Panc1 (cell line): ENCODE measurements around the gene SCCPDH.

Experiments used
- POLR2AphosphoS5 ChIP-seq: IDR thresholded peaks from 2 replicates; pipeline ENCODE4 v1.6.1; 2012; ENCODE audit warnings: mild to moderate bottlenecking, low read depth, low read length, moderate library complexity
- SIN3A ChIP-seq: IDR thresholded peaks from 2 replicates; pipeline ENCODE4 v1.6.1; 2012; ENCODE audit warnings: low read depth, mild to moderate bottlenecking, low read length, moderate library complexity, borderline replicate concordance; ENCODE audit not compliant: insufficient read depth
- TCF7L2 ChIP-seq: IDR thresholded peaks from 2 replicates; pipeline ENCODE4 v1.6.1; 2011; ENCODE audit warnings: mild to moderate bottlenecking, low read depth, low read length, inconsistent platforms
- TF ChIP-seq, protein P1 (sequence below): fragments of 450-650 bp; IDR thresholded peaks from 2 replicates; pipeline ENCODE4 v1.5.1; 2017; ENCODE audit warnings: mild to moderate bottlenecking
- TF ChIP-seq, protein P2 (sequence below), 2 experiments: IDR thresholded peaks; 2 replicates each; pipeline ENCODE4 v1.6.1; 2011 to 2012; ENCODE audit warnings: low read depth in 2 of 2, control low read depth in 1 of 2, low read length in 1 of 2, mild to moderate bottlenecking in 1 of 2, moderate library complexity in 1 of 2; ENCODE audit not compliant: insufficient read depth in 1 of 2

DNA sequence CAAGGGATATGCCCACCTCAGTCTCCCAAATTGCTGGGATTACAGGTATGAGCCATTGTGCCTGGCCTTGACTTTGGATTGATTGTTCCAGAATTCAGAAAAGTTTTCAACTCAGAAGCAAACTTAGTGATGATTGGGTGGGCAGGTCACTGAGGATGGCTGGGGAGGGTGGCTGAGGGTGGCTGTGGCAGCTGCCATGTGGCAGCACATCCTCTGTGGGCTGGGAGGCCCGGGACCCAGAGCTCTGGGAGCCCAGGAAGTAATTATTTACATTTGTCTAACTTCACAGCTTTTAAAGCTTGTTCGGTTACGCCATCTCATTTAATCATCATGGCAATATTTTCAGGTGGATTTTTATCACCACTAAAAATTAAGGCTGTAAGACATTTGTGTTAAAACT, 76.1 kb downstream of the SCCPDH start:
- TF ChIP-seq, protein P1, sequence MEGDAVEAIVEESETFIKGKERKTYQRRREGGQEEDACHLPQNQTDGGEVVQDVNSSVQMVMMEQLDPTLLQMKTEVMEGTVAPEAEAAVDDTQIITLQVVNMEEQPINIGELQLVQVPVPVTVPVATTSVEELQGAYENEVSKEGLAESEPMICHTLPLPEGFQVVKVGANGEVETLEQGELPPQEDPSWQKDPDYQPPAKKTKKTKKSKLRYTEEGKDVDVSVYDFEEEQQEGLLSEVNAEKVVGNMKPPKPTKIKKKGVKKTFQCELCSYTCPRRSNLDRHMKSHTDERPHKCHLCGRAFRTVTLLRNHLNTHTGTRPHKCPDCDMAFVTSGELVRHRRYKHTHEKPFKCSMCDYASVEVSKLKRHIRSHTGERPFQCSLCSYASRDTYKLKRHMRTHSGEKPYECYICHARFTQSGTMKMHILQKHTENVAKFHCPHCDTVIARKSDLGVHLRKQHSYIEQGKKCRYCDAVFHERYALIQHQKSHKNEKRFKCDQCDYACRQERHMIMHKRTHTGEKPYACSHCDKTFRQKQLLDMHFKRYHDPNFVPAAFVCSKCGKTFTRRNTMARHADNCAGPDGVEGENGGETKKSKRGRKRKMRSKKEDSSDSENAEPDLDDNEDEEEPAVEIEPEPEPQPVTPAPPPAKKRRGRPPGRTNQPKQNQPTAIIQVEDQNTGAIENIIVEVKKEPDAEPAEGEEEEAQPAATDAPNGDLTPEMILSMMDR, result no peak
- TF ChIP-seq POLR2AphosphoS5, result no peak
- TF ChIP-seq TCF7L2, result no peak
- TF ChIP-seq SIN3A, result no peak
- TF ChIP-seq, protein P2, sequence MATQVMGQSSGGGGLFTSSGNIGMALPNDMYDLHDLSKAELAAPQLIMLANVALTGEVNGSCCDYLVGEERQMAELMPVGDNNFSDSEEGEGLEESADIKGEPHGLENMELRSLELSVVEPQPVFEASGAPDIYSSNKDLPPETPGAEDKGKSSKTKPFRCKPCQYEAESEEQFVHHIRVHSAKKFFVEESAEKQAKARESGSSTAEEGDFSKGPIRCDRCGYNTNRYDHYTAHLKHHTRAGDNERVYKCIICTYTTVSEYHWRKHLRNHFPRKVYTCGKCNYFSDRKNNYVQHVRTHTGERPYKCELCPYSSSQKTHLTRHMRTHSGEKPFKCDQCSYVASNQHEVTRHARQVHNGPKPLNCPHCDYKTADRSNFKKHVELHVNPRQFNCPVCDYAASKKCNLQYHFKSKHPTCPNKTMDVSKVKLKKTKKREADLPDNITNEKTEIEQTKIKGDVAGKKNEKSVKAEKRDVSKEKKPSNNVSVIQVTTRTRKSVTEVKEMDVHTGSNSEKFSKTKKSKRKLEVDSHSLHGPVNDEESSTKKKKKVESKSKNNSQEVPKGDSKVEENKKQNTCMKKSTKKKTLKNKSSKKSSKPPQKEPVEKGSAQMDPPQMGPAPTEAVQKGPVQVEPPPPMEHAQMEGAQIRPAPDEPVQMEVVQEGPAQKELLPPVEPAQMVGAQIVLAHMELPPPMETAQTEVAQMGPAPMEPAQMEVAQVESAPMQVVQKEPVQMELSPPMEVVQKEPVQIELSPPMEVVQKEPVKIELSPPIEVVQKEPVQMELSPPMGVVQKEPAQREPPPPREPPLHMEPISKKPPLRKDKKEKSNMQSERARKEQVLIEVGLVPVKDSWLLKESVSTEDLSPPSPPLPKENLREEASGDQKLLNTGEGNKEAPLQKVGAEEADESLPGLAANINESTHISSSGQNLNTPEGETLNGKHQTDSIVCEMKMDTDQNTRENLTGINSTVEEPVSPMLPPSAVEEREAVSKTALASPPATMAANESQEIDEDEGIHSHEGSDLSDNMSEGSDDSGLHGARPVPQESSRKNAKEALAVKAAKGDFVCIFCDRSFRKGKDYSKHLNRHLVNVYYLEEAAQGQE (IDR thresholded peaks at IDR 0.05; ENCODE audit: insufficient read depth in 1 of 2, low read depth in 2 of 2, low read length in 1 of 2), result no peak
